OCI-LY7 (cell line): ENCODE measurements around the gene PLD4. TPM values are rescaled to one million over a fixed set of nuclear protein-coding genes. Genes with fewer than 3 reads are reported as not detected.
A peak's percentile ranks its signal among the peaks of the same experiment; 100 is the strongest.

Source experiments
- BruUV-seq: library from RNA; stranded (reverse); fragments of 400-500 nt; replicated peaks from 2 replicates; lab custom pipeline; 2021; lab: Mats Ljungman, UMichigan
- CTCF ChIA-PET: fragments of 300-600 bp; sonication (Branson Sonifier 250); formaldehyde crosslinking; loops from one replicate; lab custom pipeline; 2022; ENCODE audit warnings: antibody characterized with exemption; ENCODE audit not compliant: unreplicated experiment; lab: Charles Lee
- POLR2A ChIA-PET: fragments of 300-600 bp; sonication (Branson Sonifier 250); formaldehyde crosslinking; loops from one replicate; lab custom pipeline; 2022; ENCODE audit warnings: antibody characterized with exemption; lab: Charles Lee
- DNase-seq: peaks from one replicate; pipeline ENCODE4 v3.0.0-alpha.2; 2015; ENCODE audit warnings: low spot score
- H2AFZ ChIP-seq: fragments of 200-600 bp; sonication (generic), shearing (Covaris generic); 2 replicates; pipeline ENCODE4 v1.6.1; 2014; ENCODE audit warnings: mild to moderate bottlenecking, antibody characterized with exemption, low read length, moderate library complexity
- H3K27ac ChIP-seq: fragments of 200-600 bp; sonication (generic); 2 replicates; pipeline ENCODE4 v1.5.1; 2014; ENCODE audit warnings: mixed run types, low read depth, mild to moderate bottlenecking, moderate library complexity, low read length, inconsistent platforms; ENCODE audit not compliant: poor library complexity, severe bottlenecking
- H3K36me3 ChIP-seq: fragments of 200-600 bp; sonication (generic); 2 replicates; pipeline ENCODE4 v1.6.1; 2014; ENCODE audit warnings: mild to moderate bottlenecking, antibody characterized with exemption, low read length, moderate library complexity, mixed read lengths; ENCODE audit not compliant: insufficient read depth
- H3K4me1 ChIP-seq: fragments of 200-600 bp; sonication (generic); 2 replicates; pipeline ENCODE4 v1.5.1; 2014; ENCODE audit warnings: mild to moderate bottlenecking, low read length; ENCODE audit not compliant: insufficient read depth, poor library complexity, severe bottlenecking
- H3K4me2 ChIP-seq: fragments of 200-600 bp; sonication (generic); 2 replicates; pipeline ENCODE4 v1.6.1; 2014; ENCODE audit warnings: mild to moderate bottlenecking, low read length
- H3K4me3 ChIP-seq: fragments of 200-600 bp; sonication (generic); 2 replicates; pipeline ENCODE4 v1.5.1; 2014; ENCODE audit warnings: mild to moderate bottlenecking, low read depth, low read length; ENCODE audit not compliant: poor library complexity, severe bottlenecking
- H3K79me2 ChIP-seq: fragments of 200-600 bp; sonication (generic); 2 replicates; pipeline ENCODE4 v1.6.1; 2016; ENCODE audit warnings: low read depth, mild to moderate bottlenecking, low read length, moderate library complexity, mixed read lengths; ENCODE audit not compliant: insufficient read depth
- H3K9me2 ChIP-seq: fragments of 200-600 bp; sonication (generic); 2 replicates; pipeline ENCODE4 v1.6.1; 2016; ENCODE audit warnings: mild to moderate bottlenecking, low read length, mixed read lengths; ENCODE audit not compliant: insufficient read depth
- H3K9me3 ChIP-seq: fragments of 200-600 bp; sonication (generic); 2 replicates; pipeline ENCODE4 v1.6.1; 2014; ENCODE audit warnings: mild to moderate bottlenecking, mixed run types, low read length, mixed read lengths
- H4K20me1 ChIP-seq: fragments of 200-600 bp; sonication (generic); 2 replicates; pipeline ENCODE4 v1.6.1; 2014; ENCODE audit warnings: mild to moderate bottlenecking, antibody characterized with exemption, low read length, moderate library complexity, mixed read lengths; ENCODE audit not compliant: insufficient read depth
- CTCF ChIP-seq: fragments of 200-600 bp; sonication (generic); conservative IDR thresholded peaks from 2 replicates; pipeline ENCODE4 v1.5.1; 2014; ENCODE audit warnings: mild to moderate bottlenecking, antibody characterized with exemption, low read length, moderate library complexity, mixed read lengths
- EZH2phosphoT487 ChIP-seq: fragments of 200-600 bp; sonication (generic); IDR thresholded peaks from 2 replicates; pipeline ENCODE4 v1.6.1; 2018; ENCODE audit warnings: low read depth, borderline replicate concordance, mild to moderate bottlenecking, mixed run types, antibody characterized with exemption, low read length, moderate library complexity, mixed read lengths
- intact Hi-C: fragments of 100-400 bp; cut with micrococcal nuclease; formaldehyde crosslinking; loops from one replicate; pipeline ENCODE4 v1.10.0; 2022; ENCODE audit not compliant: unreplicated experiment
- total RNA-seq, 2 experiments: library from RNA; depleted of rRNA in 1 of 2; stranded (reverse); fragments of >200 nt in 1 of 2; shearing (Covaris generic) in 1 of 2; gene quantifications; 2 replicates each; pipeline ENCODE4 v1.2.3, GENCODE V29; 2014 to 2022

PLD4 gene
- total RNA-seq, 2 experiments from 2014 or later = 0.66 to 5.1 TPM

GRCh38 chr14:104875811-104876210 lies 48.9 kb upstream of the PLD4 start:
- Histone ChIP-seq H3K79me2 (no peaks in the 10 kb centered on the region), H3K27ac (no peak overlapping the region), H3K4me3 (no peak overlapping the region), H3K9me3 (no peaks in the 10 kb centered on the region), H3K4me1 (peaks cover 4% of the 10 kb centered on the region), H4K20me1 (no peaks in the 10 kb centered on the region), H3K36me3 (no peaks in the 10 kb centered on the region), H3K4me2 (no peak overlapping the region), H2AFZ (no peak overlapping the region), H3K9me2 (no peaks in the 10 kb centered on the region)
- DNase-seq = no peak
- BruUV-seq = no TSS peak
- TF ChIP-seq EZH2phosphoT487 (no peak), CTCF (no peak)
- ChIA-PET POLR2A (no interaction called here), CTCF (no interaction called here)
- intact Hi-C loops = loop anchor here (5.0 kb wide), 1 partner anchor 124 kb away; the partner anchor contains the start of gene SIVA1

- H3K36me3 ChIP-seq = no peaks in the 10 kb centered on the region
- DNase-seq = peak; percentile 43
- H3K27ac ChIP-seq = no peak overlapping the region
- peak overlapping the region; percentile 32; the same call in 1 of the 2 replicates for H3K4me2 ChIP-seq
- no peaks in the 10 kb centered on the region for H4K20me1 ChIP-seq
- ChIA-PET POLR2A (no interaction called here), CTCF (interaction anchor here (0.6 kb wide), 1 partner anchor 84 kb away, joined by 31 read pairs; no protein-coding TSS in a partner anchor)
- H3K4me1 ChIP-seq = peaks cover 4% of the 10 kb centered on the region
- no peak overlapping the region for H2AFZ ChIP-seq
- H3K79me2 ChIP-seq = no peaks in the 10 kb centered on the region
- H3K9me3 ChIP-seq = no peaks in the 10 kb centered on the region
- TF ChIP-seq CTCF (no peak), EZH2phosphoT487 (no peak)
- H3K9me2 ChIP-seq = no peaks in the 10 kb centered on the region
- intact Hi-C loops = loop anchor here (5.0 kb wide), 1 partner anchor 124 kb away; the partner anchor contains the start of gene SIVA1
- no TSS peak for BruUV-seq
- H3K4me3 ChIP-seq = no peak overlapping the region
These were observed 48.4 kb upstream of the PLD4 start for GRCh38 chr14:104876251-104876699.

- intact Hi-C loops = loop anchor here (5.0 kb wide), 1 partner anchor 125 kb away; the partner anchor contains the start of gene SIVA1
- H3K27ac ChIP-seq = no peak overlapping the region
- no TSS peak for BruUV-seq
- CTCF ChIA-PET = no interaction called here
- no peaks in the 10 kb centered on the region for H3K9me2 ChIP-seq
- DNase-seq = no peak
- H2AFZ ChIP-seq = no peak overlapping the region
- no peaks in the 10 kb centered on the region for H3K36me3 ChIP-seq
- peaks cover 4% of the 10 kb centered on the region for H3K4me1 ChIP-seq
- no peak overlapping the region for H3K4me3 ChIP-seq
- no peaks in the 10 kb centered on the region for H3K9me3 ChIP-seq
- TF ChIP-seq EZH2phosphoT487 (no peak), CTCF (no peak)
- H3K4me2 ChIP-seq = no peak overlapping the region
- POLR2A ChIA-PET = no interaction called here
- no peaks in the 10 kb centered on the region for H3K79me2 ChIP-seq
- no peaks in the 10 kb centered on the region for H4K20me1 ChIP-seq
These were observed 47.4 kb upstream of the PLD4 start for GRCh38 chr14:104877066-104877805.
